Loucy (cell line): Measurements from ENCODE around the gene NCAPD3.

Experiments used
- CTCF ChIP-seq: fragments of 200-600 bp; sonication (generic); conservative IDR thresholded peaks from 2 replicates; pipeline ENCODE4 v1.5.1; 2014; ENCODE audit warnings: mild to moderate bottlenecking, antibody characterized with exemption, low read length
- EZH2phosphoT487 ChIP-seq: fragments of 200-600 bp; IDR thresholded peaks from 2 replicates; pipeline ENCODE4 v1.6.1; 2018; ENCODE audit warnings: antibody characterized with exemption, mild to moderate bottlenecking, moderate library complexity, borderline replicate concordance

GRCh38 chr11:134264966-134265764, 41.4 kb upstream of the NCAPD3 start:
- TF ChIP-seq CTCF (no peak), EZH2phosphoT487 (no peak)
